Keratinocyte (primary cell): Measurements from ENCODE around the gene PDS5B.

Source experiments
- EZH2 ChIP-seq: IDR thresholded peaks from one replicate; pipeline ENCODE4 v1.6.1; 2012; ENCODE audit warnings: inconsistent platforms, mild to moderate bottlenecking, low read length, moderate library complexity
- TF ChIP-seq, protein P1 (sequence below), 3 experiments: IDR thresholded peaks in 1 of 3; conservative IDR thresholded peaks in 1 of 3; optimal IDR thresholded peaks in 1 of 3; 2 replicates in 2 of 3; 3 replicates in 1 of 3; pipeline versions ENCODE3 to v1.5.1; 2011; ENCODE audit warnings: low read length in 3 of 3, mild to moderate bottlenecking in 3 of 3, moderate library complexity in 2 of 3, control low read depth in 1 of 3, inconsistent platforms in 1 of 3; ENCODE audit not compliant: insufficient read depth in 2 of 3; ENCODE audit errors: extremely low read depth in 1 of 3

DNA sequence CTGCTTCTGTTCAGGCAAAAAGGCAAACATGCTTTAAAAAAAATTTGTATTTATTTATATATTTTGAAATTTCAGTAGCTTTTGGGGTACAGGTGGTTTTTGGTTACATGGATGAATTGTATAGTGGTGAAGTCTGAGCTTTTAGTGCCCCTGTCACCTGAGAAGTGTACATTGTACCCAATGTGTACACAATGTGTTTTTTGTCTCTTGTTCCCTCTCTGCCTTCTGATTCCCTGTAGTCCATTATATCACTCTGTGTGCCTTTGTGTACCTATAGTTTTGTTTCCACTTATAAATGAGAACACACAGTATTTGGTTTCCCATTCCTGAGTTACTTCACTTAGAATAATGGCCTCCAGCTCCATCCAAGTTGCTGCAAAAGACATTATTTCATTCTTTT lies 77.4 kb downstream of the PDS5B start:
- TF ChIP-seq EZH2 = no peak
- TF ChIP-seq, protein P1, sequence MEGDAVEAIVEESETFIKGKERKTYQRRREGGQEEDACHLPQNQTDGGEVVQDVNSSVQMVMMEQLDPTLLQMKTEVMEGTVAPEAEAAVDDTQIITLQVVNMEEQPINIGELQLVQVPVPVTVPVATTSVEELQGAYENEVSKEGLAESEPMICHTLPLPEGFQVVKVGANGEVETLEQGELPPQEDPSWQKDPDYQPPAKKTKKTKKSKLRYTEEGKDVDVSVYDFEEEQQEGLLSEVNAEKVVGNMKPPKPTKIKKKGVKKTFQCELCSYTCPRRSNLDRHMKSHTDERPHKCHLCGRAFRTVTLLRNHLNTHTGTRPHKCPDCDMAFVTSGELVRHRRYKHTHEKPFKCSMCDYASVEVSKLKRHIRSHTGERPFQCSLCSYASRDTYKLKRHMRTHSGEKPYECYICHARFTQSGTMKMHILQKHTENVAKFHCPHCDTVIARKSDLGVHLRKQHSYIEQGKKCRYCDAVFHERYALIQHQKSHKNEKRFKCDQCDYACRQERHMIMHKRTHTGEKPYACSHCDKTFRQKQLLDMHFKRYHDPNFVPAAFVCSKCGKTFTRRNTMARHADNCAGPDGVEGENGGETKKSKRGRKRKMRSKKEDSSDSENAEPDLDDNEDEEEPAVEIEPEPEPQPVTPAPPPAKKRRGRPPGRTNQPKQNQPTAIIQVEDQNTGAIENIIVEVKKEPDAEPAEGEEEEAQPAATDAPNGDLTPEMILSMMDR (optimal IDR thresholded peaks at IDR 0.05 in 1 of 3, IDR thresholded peaks at IDR 0.05 in 1 of 3, conservative IDR thresholded peaks at IDR 0.05 in 1 of 3; ENCODE audit: extremely low read depth in 1 of 3, insufficient read depth in 2 of 3, low read length in 3 of 3) = no peak
